ENCODE results near the gene AK5. TPM values are rescaled to one million over a fixed set of nuclear protein-coding genes. Genes with fewer than 3 reads are reported as not detected.
A peak's percentile ranks its signal among the peaks of the same experiment; 100 is the strongest.
"Not testable (repeated sequence)": the region's sequence is repeated elsewhere in the genome, so short reads cannot be mapped to it uniquely, and the experiment has no call there.

Gene AK5
- total RNA-seq, 1 donor from 2014 or later, result 6.9 TPM

- H3K36me3 ChIP-seq, result no peaks in the 10 kb centered on the region
- TF ChIP-seq POLR2A (IDR thresholded peaks at IDR 0.05), result no peak
- TF ChIP-seq CTCF (IDR thresholded peaks at IDR 0.05), result no peak
- no peak for TF ChIP-seq POLR2AphosphoS5 (IDR thresholded peaks at IDR 0.05; ENCODE audit: insufficient read depth in 1 of 2, low read depth in 1 of 2)
- H3K27ac ChIP-seq, result peak overlapping the region; percentile 45
- DNase-seq (ENCODE audit: extremely low spot score in 2 of 2), result no peak
- H3K27me3 ChIP-seq, result no peaks in the 10 kb centered on the region
- H3K9me3 ChIP-seq, result no peaks in the 10 kb centered on the region
- H3K4me1 ChIP-seq, result peaks cover 17% of the 10 kb centered on the region
- intact Hi-C loops (cut with DNase I), result no loop called here
- H3K4me3 ChIP-seq, result no peak overlapping the region
These were observed 233.3 kb downstream of the AK5 start for GRCh38 chr1:77514921-77515776.

GRCh38 chr1:77516106-77516505, 234.3 kb downstream of the AK5 start:
- no peak for DNase-seq (ENCODE audit: extremely low spot score in 2 of 2)
- no peak overlapping the region for H3K4me3 ChIP-seq
- peaks cover 17% of the 10 kb centered on the region for H3K4me1 ChIP-seq
- TF ChIP-seq POLR2AphosphoS5 (IDR thresholded peaks at IDR 0.05; ENCODE audit: insufficient read depth in 1 of 2, low read depth in 1 of 2) (no peak), CTCF (IDR thresholded peaks at IDR 0.05) (no peak), POLR2A (IDR thresholded peaks at IDR 0.05) (no peak)
- no peaks in the 10 kb centered on the region for H3K9me3 ChIP-seq
- no peak overlapping the region for H3K27ac ChIP-seq
- no peaks in the 10 kb centered on the region for H3K27me3 ChIP-seq
- no peaks in the 10 kb centered on the region for H3K36me3 ChIP-seq
- intact Hi-C loops (cut with DNase I), result no loop called here

DNA sequence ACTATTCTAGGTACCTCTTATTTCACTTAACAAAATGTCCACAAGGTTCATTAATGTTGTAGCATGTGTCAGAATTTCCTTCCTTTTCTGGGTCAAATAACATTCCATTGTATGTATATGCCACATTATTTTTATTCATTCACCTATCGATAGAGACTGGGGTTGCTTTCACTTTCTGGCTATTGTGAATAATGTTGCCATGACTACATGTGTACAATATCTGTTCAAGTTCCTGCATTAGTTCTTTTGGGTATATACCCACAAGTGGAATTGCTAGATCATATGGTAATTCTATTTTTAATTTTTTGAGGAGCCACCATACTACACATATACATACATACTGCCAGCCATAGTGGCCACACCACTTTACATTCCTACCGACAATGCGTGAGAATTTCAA, 242.2 kb downstream of the AK5 start:
- no peak for TF ChIP-seq POLR2AphosphoS5 (IDR thresholded peaks at IDR 0.05; ENCODE audit: insufficient read depth in 1 of 2, low read depth in 1 of 2)
- TF ChIP-seq CTCF (IDR thresholded peaks at IDR 0.05), result no peak
- TF ChIP-seq POLR2A (IDR thresholded peaks at IDR 0.05), result no peak
- DNase-seq (ENCODE audit: extremely low spot score in 2 of 2), result no peak
- H3K9me3 ChIP-seq, result no peaks in the 10 kb centered on the region
- intact Hi-C loops (cut with DNase I), result no loop called here
- no peaks in the 10 kb centered on the region for H3K4me1 ChIP-seq
- no peak overlapping the region for H3K4me3 ChIP-seq
- no peak overlapping the region for H3K27ac ChIP-seq
- no peaks in the 10 kb centered on the region for H3K27me3 ChIP-seq
- H3K36me3 ChIP-seq, result no peaks in the 10 kb centered on the region

DNA sequence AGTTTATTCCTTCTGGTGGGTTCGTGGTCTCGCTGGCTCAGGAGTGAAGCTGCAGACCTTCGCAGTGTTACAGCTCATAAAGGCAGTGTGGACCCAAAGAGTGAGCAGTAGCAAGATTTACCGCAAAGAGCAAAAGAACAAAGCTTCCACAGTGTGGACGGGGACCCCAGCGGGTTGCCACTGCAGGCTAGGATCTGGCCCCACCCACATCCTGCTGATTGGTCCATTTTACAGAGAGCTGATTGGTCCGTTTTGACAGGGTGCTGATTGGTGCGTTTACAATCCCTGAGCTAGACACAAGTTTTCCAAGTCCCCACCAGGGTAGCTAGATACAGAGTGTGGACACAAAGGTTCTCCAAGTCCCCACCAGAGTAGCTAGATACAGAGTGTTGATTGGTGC, 249.3 kb downstream of the AK5 start:
- intact Hi-C loops (cut with DNase I), result loop anchor here (10.0 kb wide), 1 partner anchor 376 kb away; no protein-coding TSS in a partner anchor
- DNase-seq (ENCODE audit: extremely low spot score in 2 of 2); H3K9me3 ChIP-seq; H3K36me3 ChIP-seq; H3K27me3 ChIP-seq; H3K4me3 ChIP-seq; H3K4me1 ChIP-seq; H3K27ac ChIP-seq: not testable (repeated sequence)

DNA sequence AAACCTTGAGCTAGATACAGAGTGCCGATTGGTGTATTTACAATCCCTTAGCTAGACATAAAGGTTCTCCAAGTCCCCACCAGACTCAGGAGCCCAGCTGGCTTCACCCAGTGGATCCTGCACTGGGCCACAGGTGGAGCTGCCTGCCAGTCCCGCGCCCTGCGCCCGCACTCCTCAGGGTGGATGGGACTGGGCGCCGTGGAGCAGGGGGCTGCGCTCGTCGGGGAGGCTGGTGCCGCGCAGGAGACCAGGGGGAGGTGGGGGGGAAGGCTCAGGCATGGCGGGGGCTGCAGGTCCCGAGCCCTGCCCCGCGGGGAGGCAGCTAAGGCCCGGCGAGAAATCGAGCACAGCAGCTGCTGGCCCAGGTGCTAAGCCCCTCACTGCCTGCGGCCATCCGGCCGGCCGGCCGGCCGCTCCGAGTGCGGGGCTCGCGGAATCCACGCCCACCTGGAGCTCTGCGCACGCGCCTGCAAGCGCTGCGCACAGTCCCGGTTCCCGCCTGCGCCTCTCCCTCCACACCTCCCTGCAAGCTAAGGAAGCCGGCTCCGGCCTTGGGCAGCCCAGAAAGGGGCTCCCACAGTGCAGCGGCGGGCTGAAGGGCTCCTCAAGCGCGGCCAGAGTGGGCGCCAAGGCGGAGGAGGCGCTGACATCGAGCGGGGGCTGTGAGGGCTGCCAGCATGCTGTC, 249.9 kb downstream of the AK5 start:
- intact Hi-C loops (cut with DNase I), result loop anchor here (10.0 kb wide), 1 partner anchor 377 kb away; no protein-coding TSS in a partner anchor
- not testable (repeated sequence) for H3K27me3 ChIP-seq; H3K4me1 ChIP-seq; H3K36me3 ChIP-seq; DNase-seq (ENCODE audit: extremely low spot score in 2 of 2); H3K4me3 ChIP-seq; H3K9me3 ChIP-seq; H3K27ac ChIP-seq

DNA sequence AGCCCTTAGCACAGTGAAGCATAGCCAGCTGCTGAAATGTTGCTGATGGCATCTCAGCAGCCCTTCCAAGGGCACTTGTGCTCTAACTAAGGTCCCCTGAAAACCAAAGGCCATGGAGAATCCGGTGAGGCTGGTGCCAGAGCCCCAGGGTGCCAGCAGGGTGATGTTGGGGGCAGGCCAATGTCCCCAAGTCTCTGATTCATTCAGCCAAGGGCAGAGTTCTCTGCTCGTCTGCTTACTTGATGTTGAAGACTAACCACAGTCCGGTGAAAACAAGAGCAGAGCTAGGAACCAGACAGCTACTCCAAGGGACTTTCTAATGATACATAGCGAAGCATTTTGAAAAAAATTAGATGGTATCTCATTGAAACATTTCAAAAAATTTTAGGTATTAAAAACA, 250.8 kb downstream of the AK5 start:
- no peak overlapping the region for H3K27ac ChIP-seq
- no peaks in the 10 kb centered on the region for H3K27me3 ChIP-seq
- no peak overlapping the region for H3K4me3 ChIP-seq
- H3K4me1 ChIP-seq, result no peaks in the 10 kb centered on the region
- no peaks in the 10 kb centered on the region for H3K9me3 ChIP-seq
- no peak for DNase-seq (ENCODE audit: extremely low spot score in 2 of 2)
- no peak for TF ChIP-seq POLR2A (IDR thresholded peaks at IDR 0.05)
- TF ChIP-seq CTCF (IDR thresholded peaks at IDR 0.05), result no peak
- TF ChIP-seq POLR2AphosphoS5 (IDR thresholded peaks at IDR 0.05; ENCODE audit: insufficient read depth in 1 of 2, low read depth in 1 of 2), result no peak
- intact Hi-C loops (cut with DNase I), result loop anchor here (10.0 kb wide), 1 partner anchor 378 kb away; no protein-coding TSS in a partner anchor
- H3K36me3 ChIP-seq, result no peaks in the 10 kb centered on the region

Data from vagina (tissue), 2 donors.